Measurements from ENCODE around the gene PEPD. TPM values are rescaled to one million over a fixed set of nuclear protein-coding genes. Genes with fewer than 3 reads are reported as not detected.

Gene PEPD
- total and polyA plus RNA-seq, 7 experiments from 2014 or later, result 21.9 to 126 (median 24.6) TPM

DNA sequence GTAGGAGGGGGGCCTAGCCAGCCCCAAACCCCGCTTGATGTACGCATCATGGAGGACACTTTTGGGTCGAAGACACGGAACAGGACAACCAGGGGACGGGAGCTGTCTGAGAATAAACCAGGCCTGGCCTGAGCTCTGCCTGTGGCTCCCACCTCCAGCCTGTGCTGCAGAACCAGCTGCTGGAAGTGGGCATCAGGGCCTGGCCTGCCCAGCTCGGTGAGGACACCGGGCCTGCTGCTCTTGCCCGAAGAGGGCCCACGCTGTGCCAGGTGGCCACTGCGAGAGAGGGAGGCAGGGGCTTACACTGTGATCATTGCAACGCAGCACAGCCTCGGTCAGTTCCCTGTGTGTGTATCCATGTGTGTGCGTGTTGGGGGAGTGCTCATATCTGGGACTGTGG, 113.5 kb downstream of the PEPD start:
- Histone ChIP-seq H3K4me1 (ENCODE audit: control insufficient read depth in 2 of 2, insufficient read depth in 2 of 2, low read length in 2 of 2) (no peaks in the 10 kb centered on the region), H3K36me3 (ENCODE audit: control insufficient read depth in 2 of 3, insufficient read depth in 3 of 3, low read length in 3 of 3) (peaks cover 0 to 21% (median 0%) of the 10 kb centered on the region in 3 experiments), H3K9me3 (ENCODE audit: control insufficient read depth in 2 of 3, low read length in 3 of 3) (no peaks in the 10 kb centered on the region), H3K27me3 (ENCODE audit: control insufficient read depth in 2 of 2, insufficient read depth in 2 of 2, low read length in 2 of 2) (no peaks in the 10 kb centered on the region), H3K27ac (ENCODE audit: low read depth, low read length) (no peak overlapping the region), H3K4me3 (ENCODE audit: low read length) (no peak overlapping the region)
- Mint-ChIP-seq H3K4me1 (peaks cover 0 to 3% (median 0%) of the 10 kb centered on the region in 7 donors), H3K27ac (peak overlapping the region in 1 of 9 donors; percentile 48), H3K4me3 (no peak overlapping the region), H3K27me3 (no peaks in the 10 kb centered on the region), H3K36me3 (peaks cover 0 to 12% (median 0%) of the 10 kb centered on the region in 5 donors), H3K9me3 (no peaks in the 10 kb centered on the region)
- DNase-seq, result no peak
- POLR2A ChIA-PET, result no interaction called here
- CTCF ChIA-PET, result interaction anchor here (0.7 to 4.7 kb wide), 4 partner anchors 162 to 180 kb away, joined by 3 to 34 read pairs (median 7); no protein-coding TSS in a partner anchor
- ATAC-seq, result no peak
- intact Hi-C loops (cut with micrococcal nuclease), result loop anchor here in 1 of 2 donors (5.0 kb wide), 2 partner anchors 266 to 281 kb away; no protein-coding TSS in a partner anchor

DNA sequence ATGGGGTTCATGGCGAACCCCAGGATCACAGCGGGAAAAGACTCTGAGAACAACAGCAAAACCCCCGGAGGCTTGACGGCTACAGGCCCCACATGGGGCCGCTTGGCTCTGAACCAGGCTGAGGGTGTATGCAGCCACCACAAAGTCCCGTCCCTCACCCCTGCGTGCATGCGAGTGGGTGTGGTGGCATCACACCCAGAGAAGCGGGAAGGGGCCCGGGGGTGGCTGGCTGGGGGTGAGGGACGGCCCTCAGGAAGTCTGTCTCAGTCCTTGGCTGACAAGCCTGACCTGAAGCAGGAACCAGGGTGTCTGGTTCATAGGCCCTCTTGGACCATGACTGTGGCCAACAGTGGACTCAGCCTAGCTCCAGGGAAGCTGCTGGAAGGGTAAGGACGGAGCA, 113.9 kb downstream of the PEPD start:
- H3K4me3 ChIP-seq (ENCODE audit: low read length), result no peak overlapping the region
- ATAC-seq, result no peak
- no peak overlapping the region for H3K27ac ChIP-seq (ENCODE audit: low read depth, low read length)
- intact Hi-C loops (cut with micrococcal nuclease), result loop anchor here (1.0 to 5.0 kb wide), 4 partner anchors 166 to 280 kb away; no protein-coding TSS in a partner anchor
- POLR2A ChIA-PET, result no interaction called here
- peaks cover 0 to 3% (median 0%) of the 10 kb centered on the region in 7 donors for H3K4me1 Mint-ChIP-seq
- no peaks in the 10 kb centered on the region for H3K27me3 ChIP-seq (ENCODE audit: control insufficient read depth in 2 of 2, insufficient read depth in 2 of 2, low read length in 2 of 2)
- H3K27ac Mint-ChIP-seq, result no peak overlapping the region
- CTCF ChIA-PET, result interaction anchor here (0.7 to 4.7 kb wide), 4 partner anchors 162 to 180 kb away, joined by 3 to 34 read pairs (median 7); no protein-coding TSS in a partner anchor
- peaks cover 0 to 21% (median 0%) of the 10 kb centered on the region in 3 experiments for H3K36me3 ChIP-seq (ENCODE audit: control insufficient read depth in 2 of 3, insufficient read depth in 3 of 3, low read length in 3 of 3)
- H3K27me3 Mint-ChIP-seq, result no peaks in the 10 kb centered on the region
- peaks cover 0 to 12% (median 0%) of the 10 kb centered on the region in 5 donors for H3K36me3 Mint-ChIP-seq
- H3K4me3 Mint-ChIP-seq, result no peak overlapping the region
- no peaks in the 10 kb centered on the region for H3K4me1 ChIP-seq (ENCODE audit: control insufficient read depth in 2 of 2, insufficient read depth in 2 of 2, low read length in 2 of 2)
- H3K9me3 ChIP-seq (ENCODE audit: control insufficient read depth in 2 of 3, low read length in 3 of 3), result no peaks in the 10 kb centered on the region
- no peaks in the 10 kb centered on the region for H3K9me3 Mint-ChIP-seq
- no peak for DNase-seq

DNA sequence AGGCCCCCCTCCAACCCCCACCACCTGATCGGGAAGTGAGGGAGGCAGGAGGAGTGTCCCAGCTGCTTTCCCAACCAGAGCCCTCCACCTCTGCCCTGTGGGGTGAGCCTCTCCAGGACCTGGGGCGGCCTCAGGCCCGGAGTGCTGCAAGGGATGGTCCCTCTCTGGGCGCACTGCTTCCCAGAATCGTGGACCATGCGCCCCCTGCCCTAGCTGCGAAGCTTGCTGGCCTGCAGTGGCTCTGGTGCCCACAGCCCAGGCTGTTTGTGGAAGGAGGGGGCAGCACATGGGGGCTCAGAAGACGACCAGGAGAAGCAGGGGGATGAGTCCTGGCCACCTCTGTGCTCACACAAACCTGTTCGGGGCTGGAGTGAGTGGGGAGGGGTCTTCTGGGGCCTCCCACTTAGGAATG, 114.4 kb downstream of the PEPD start:
- H3K4me1 ChIP-seq (ENCODE audit: control insufficient read depth in 2 of 2, insufficient read depth in 2 of 2, low read length in 2 of 2), result no peaks in the 10 kb centered on the region
- intact Hi-C loops (cut with micrococcal nuclease), result loop anchor here (1.0 to 5.0 kb wide), 4 partner anchors 166 to 280 kb away; no protein-coding TSS in a partner anchor
- Mint-ChIP-seq H3K27ac (no peak overlapping the region), H3K4me1 (peaks cover 0 to 3% (median 0%) of the 10 kb centered on the region in 7 donors), H3K27me3 (no peaks in the 10 kb centered on the region), H3K4me3 (no peak overlapping the region), H3K36me3 (peaks cover 0 to 12% (median 0%) of the 10 kb centered on the region in 5 donors), H3K9me3 (no peaks in the 10 kb centered on the region)
- H3K36me3 ChIP-seq (ENCODE audit: control insufficient read depth in 2 of 3, insufficient read depth in 3 of 3, low read length in 3 of 3), result peaks cover 0 to 21% (median 0%) of the 10 kb centered on the region in 3 experiments
- no peak for DNase-seq
- CTCF ChIA-PET, result interaction anchor here (0.7 to 4.7 kb wide), 8 partner anchors 9 to 283 kb away, joined by 3 to 34 read pairs (median 4); no protein-coding TSS in a partner anchor
- H3K27me3 ChIP-seq (ENCODE audit: control insufficient read depth in 2 of 2, insufficient read depth in 2 of 2, low read length in 2 of 2), result no peaks in the 10 kb centered on the region
- POLR2A ChIA-PET, result no interaction called here
- no peak overlapping the region for H3K4me3 ChIP-seq (ENCODE audit: low read length)
- peak; percentile 12 for ATAC-seq
- no peak overlapping the region for H3K27ac ChIP-seq (ENCODE audit: low read depth, low read length)
- no peaks in the 10 kb centered on the region for H3K9me3 ChIP-seq (ENCODE audit: control insufficient read depth in 2 of 3, low read length in 3 of 3)

DNA sequence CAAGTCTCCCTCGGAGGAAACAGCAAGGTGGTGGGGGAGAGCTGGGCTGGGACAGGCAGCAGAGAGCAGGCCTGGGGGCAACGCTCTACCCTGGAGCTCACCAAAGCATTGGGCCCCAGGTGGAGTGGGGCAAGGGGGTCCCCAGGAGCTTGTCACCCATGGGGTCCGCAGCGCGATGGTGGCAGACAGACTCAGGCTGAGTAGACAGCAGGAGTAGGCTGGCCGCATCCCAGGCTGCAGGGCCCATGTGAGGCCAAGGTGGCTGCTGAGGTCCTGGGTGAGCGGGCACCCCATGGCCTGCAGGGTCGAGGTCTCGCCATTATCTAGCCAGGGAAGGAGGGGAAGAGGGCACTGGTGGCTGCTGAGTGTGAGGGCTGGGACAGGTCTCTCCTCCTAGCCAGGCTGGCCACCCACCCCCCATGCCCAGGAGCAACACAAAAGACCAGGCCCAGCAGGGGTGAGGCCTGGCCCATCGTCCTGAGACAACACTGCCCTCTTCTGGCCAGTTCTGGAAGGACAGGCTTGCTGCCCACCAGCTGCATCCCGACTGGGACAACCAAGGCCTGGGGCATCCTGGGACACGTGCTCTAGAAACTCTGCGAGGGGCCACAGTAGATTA, 115.0 kb downstream of the PEPD start:
- Mint-ChIP-seq H3K4me1 (peaks cover 0 to 3% (median 0%) of the 10 kb centered on the region in 7 donors), H3K4me3 (no peak overlapping the region), H3K27ac (no peak overlapping the region), H3K27me3 (no peaks in the 10 kb centered on the region), H3K9me3 (no peaks in the 10 kb centered on the region), H3K36me3 (peaks cover 0 to 12% (median 0%) of the 10 kb centered on the region in 5 donors)
- Histone ChIP-seq H3K4me1 (ENCODE audit: control insufficient read depth in 2 of 2, insufficient read depth in 2 of 2, low read length in 2 of 2) (no peaks in the 10 kb centered on the region), H3K27me3 (ENCODE audit: control insufficient read depth in 2 of 2, insufficient read depth in 2 of 2, low read length in 2 of 2) (no peaks in the 10 kb centered on the region), H3K27ac (ENCODE audit: low read depth, low read length) (no peak overlapping the region), H3K36me3 (ENCODE audit: control insufficient read depth in 2 of 3, insufficient read depth in 3 of 3, low read length in 3 of 3) (peaks cover 0 to 17% (median 0%) of the 10 kb centered on the region in 3 experiments), H3K9me3 (ENCODE audit: control insufficient read depth in 2 of 3, low read length in 3 of 3) (no peaks in the 10 kb centered on the region), H3K4me3 (ENCODE audit: low read length) (no peak overlapping the region)
- DNase-seq (peak; percentile 37 to 80 (median 63)), ATAC-seq (peak; percentile 86)
- intact Hi-C loops (cut with micrococcal nuclease), result loop anchor here (1.0 to 5.0 kb wide), 4 partner anchors 165 to 279 kb away; no protein-coding TSS in a partner anchor
- ChIA-PET POLR2A (no interaction called here), CTCF (interaction anchor here (0.5 to 4.7 kb wide), 12 partner anchors 10 to 282 kb away, joined by 3 to 34 read pairs (median 4); no protein-coding TSS in a partner anchor)

DNA sequence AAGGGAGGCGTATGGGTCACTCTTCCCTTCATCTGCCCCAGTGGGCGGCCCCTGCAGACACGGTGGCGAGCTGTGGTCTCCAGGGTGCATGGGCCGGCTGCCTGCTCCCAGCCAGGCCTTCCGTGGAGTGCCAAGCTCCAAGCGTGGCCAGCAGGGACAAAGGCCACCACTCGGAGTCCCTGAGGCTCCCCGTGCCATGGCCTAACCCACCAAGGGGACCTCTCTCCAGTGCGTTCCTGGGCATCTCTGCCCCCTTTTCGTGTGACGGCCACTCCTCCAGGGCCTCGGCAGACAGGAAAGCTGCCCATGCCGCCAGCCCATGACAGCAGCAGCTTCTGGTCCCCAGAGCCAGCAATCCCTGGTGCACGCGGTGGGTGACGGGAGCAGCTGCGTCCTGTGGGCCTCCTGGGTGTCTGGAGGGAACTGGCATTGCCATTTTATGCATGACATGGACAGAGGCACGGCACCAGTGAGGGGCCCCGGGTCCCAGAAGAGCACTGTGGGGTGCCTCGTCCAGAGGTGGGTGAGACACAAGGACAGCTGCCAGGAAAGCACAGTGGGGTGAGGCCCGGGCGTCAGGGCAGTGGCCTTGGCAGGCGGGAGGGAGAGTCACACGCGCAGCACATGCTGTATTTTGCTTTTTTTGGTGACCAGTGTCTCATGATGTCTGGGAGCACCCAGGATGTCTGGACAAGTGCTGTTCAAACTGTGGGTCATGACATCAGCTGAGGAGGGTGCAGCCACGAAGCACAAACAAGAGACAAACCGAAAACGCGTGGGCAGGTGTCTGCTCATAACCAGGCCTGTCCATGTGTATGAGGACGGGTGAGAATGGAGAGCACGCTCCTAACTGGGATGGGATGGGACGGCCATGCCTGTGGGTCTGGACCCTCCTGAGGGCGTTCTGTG, 115.8 kb downstream of the PEPD start:
- Mint-ChIP-seq H3K36me3 (peaks cover 0 to 8% (median 0%) of the 10 kb centered on the region in 5 donors), H3K27ac (no peak overlapping the region), H3K27me3 (no peaks in the 10 kb centered on the region), H3K4me1 (peaks cover 0 to 3% (median 0%) of the 10 kb centered on the region in 7 donors), H3K9me3 (no peaks in the 10 kb centered on the region), H3K4me3 (no peak overlapping the region)
- ATAC-seq, result no peak
- Histone ChIP-seq H3K9me3 (ENCODE audit: control insufficient read depth in 2 of 3, low read length in 3 of 3) (no peaks in the 10 kb centered on the region), H3K4me1 (ENCODE audit: control insufficient read depth in 2 of 2, insufficient read depth in 2 of 2, low read length in 2 of 2) (no peaks in the 10 kb centered on the region), H3K27me3 (ENCODE audit: control insufficient read depth in 2 of 2, insufficient read depth in 2 of 2, low read length in 2 of 2) (no peaks in the 10 kb centered on the region), H3K27ac (ENCODE audit: low read depth, low read length) (no peak overlapping the region), H3K4me3 (ENCODE audit: low read length) (no peak overlapping the region), H3K36me3 (ENCODE audit: control insufficient read depth in 2 of 3, insufficient read depth in 3 of 3, low read length in 3 of 3) (peaks cover 0 to 11% (median 0%) of the 10 kb centered on the region in 3 experiments)
- DNase-seq, result no peak
- intact Hi-C loops (cut with micrococcal nuclease), result loop anchor here in 1 of 2 donors (1.0 to 5.0 kb wide), 4 partner anchors 165 to 279 kb away; no protein-coding TSS in a partner anchor
- ChIA-PET POLR2A (no interaction called here), CTCF (interaction anchor here (0.5 to 4.7 kb wide), 10 partner anchors 21 to 281 kb away, joined by 3 to 34 read pairs (median 4); no protein-coding TSS in a partner anchor)

DNA sequence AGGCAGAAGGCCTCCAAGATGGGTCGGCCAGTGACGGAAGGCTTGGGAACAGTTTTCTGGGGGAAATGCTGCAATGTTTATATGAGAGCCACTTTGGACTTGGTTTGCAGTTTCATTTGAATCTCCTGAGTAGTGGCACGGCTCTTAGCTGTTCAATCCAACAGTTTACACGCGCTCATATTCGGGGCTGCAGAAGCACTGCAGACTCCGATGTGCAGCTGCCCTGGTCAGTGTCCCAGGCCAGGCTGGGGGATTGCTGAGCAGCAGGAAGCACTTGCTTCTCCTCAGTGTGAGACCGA, 116.4 kb downstream of the PEPD start:
- intact Hi-C loops (cut with micrococcal nuclease), result loop anchor here in 1 of 2 donors (5.0 kb wide), 2 partner anchors 263 to 278 kb away; no protein-coding TSS in a partner anchor
- no peaks in the 10 kb centered on the region for H3K9me3 ChIP-seq (ENCODE audit: control insufficient read depth in 2 of 3, low read length in 3 of 3)
- H3K27ac ChIP-seq (ENCODE audit: low read depth, low read length), result no peak overlapping the region
- ATAC-seq (no peak), DNase-seq (no peak)
- H3K27me3 ChIP-seq (ENCODE audit: control insufficient read depth in 2 of 2, insufficient read depth in 2 of 2, low read length in 2 of 2), result no peaks in the 10 kb centered on the region
- H3K36me3 ChIP-seq (ENCODE audit: control insufficient read depth in 2 of 3, insufficient read depth in 3 of 3, low read length in 3 of 3), result peaks cover 0 to 5% (median 0%) of the 10 kb centered on the region in 3 experiments
- H3K4me3 ChIP-seq (ENCODE audit: low read length), result no peak overlapping the region
- H3K36me3 Mint-ChIP-seq, result peaks cover 0 to 4% (median 0%) of the 10 kb centered on the region in 5 donors
- H3K9me3 Mint-ChIP-seq, result no peaks in the 10 kb centered on the region
- no peak overlapping the region for H3K27ac Mint-ChIP-seq
- ChIA-PET POLR2A (no interaction called here), CTCF (interaction anchor here (0.7 to 4.7 kb wide), 4 partner anchors 34 to 270 kb away, joined by 3 to 34 read pairs (median 3); no protein-coding TSS in a partner anchor)
- H3K4me1 Mint-ChIP-seq, result peaks cover 0 to 3% (median 0%) of the 10 kb centered on the region in 7 donors
- no peaks in the 10 kb centered on the region for H3K4me1 ChIP-seq (ENCODE audit: control insufficient read depth in 2 of 2, insufficient read depth in 2 of 2, low read length in 2 of 2)
- no peak overlapping the region for H3K4me3 Mint-ChIP-seq
- no peaks in the 10 kb centered on the region for H3K27me3 Mint-ChIP-seq

Data from naive thymus-derived CD4-positive, alpha-beta T cell (primary cell).